Posterior vena cava (tissue), 2 donors: ENCODE data around the gene DEGS2. TPM values are rescaled to one million over a fixed set of nuclear protein-coding genes. Genes with fewer than 3 reads are reported as not detected.

Source experiments
- DNase-seq: peaks from one replicate; pipeline ENCODE4 v3.0.0-alpha.2; 2020; ENCODE audit warnings: low spot score
- intact Hi-C, 2 donors: fragments of 100-400 bp; cut with DNase I; formaldehyde crosslinking; loops; one replicate each; pipeline versions ENCODE4 v1.14.1 to v1.14.2; 2022 to 2023
- total RNA-seq, 2 donors: library from RNA; stranded (reverse); fragmentation: NEBNext Ultra II Directional; extraction: Animal tissue kit (Norgen Biotek cat#: 25700); gene quantifications; one replicate each; pipeline ENCODE4 v1.2.1, GENCODE V29; 2021
- donor health status: DM: yes; HTN: yes; CAD: no.
- donor health status: DM: yes; HTN: yes; CAD: no.

Gene DEGS2
- total RNA-seq, 2 donors from 2014 or later: 0.10 to 1.2 TPM

GRCh38 chr14:100138955-100139354 is 20.5 kb downstream of the DEGS2 start:
- no peak for DNase-seq
- intact Hi-C loops: no loop called here

DNA sequence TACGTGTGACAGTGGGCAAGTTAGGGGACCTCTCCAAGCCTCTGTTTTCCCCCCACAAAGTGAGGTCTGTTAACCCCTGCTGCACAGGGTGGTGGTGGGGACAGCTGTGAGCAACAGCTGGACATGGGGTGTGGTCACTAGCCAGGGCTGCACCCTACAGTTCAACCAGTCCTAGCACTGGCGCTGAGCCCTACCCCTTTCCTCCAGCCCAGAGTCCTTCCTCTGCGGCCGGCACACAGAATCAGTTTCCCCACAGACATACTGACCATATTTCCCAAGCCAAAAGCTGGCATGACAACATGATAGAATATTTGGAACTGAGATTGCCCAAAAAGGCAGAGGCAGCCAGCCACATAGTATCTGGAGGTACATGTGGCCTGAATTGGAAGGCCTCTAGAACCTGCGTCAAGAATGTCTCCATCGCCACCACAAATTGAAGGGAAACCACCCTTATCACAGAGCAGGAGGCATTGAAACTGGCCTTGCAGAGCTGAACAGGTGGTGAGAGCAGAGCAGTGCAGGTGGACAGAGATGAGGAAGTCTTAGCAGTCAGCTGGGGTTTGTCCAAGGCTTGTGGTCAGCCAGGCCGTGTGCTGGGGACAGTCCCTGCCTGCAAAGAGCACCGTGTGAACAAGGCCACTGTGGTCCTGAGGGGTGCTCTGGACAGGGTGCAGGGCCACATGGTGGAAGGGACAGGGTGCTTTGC is 21.2 kb downstream of the DEGS2 start:
- intact Hi-C loops: no loop called here
- no peak for DNase-seq

DNA sequence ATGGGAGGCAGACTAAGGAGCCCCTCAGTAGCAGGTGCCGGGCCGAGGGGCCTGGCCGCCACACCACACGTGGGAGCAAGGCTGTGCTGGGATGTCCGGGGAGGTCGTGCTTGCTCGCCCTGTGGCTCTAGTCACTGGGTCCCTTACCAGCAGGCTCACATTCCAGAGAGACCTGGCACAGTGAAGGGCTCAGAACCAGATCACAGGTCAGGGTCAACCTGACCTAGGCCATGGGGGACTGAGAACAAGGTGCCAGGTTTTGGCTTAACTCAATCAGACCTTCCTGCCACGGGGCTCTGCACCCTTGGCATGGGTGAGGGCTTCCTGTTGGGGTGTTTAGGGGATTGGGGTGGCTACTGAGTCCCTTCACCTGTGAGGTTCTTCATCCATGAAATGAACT is 22.3 kb downstream of the DEGS2 start:
- intact Hi-C loops: no loop called here
- no peak for DNase-seq

DNA sequence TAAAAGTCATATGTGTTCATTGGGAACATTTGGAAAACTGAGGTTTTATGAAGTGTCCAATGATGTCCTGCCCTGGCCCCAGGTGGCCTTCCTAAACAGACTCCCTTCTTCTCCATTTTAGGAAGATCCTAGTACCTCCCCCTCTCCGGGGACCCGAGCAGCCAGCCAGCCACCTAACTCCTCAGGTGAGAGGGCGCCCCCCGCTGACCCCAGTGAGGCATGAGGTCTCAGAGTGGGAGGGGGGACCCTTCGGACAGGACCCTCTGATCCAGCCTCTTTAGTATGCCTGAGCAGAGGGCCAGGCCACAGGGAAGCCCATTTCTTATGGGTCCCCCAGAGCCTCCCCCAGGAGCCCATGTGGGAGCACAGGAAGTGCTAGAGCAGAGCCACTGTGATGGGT is 23.7 kb downstream of the DEGS2 start:
- intact Hi-C loops: no loop called here
- DNase-seq: no peak

GRCh38 chr14:100135073-100135472 is 24.4 kb downstream of the DEGS2 start:
- DNase-seq: no peak
- intact Hi-C loops: no loop called here

GRCh38 chr14:100134586-100134985 is 24.9 kb downstream of the DEGS2 start:
- no peak for DNase-seq
- intact Hi-C loops: no loop called here

- intact Hi-C loops: no loop called here
Observed at GRCh38 chr14:100132903-100133510, 26.4 kb downstream of the DEGS2 start.

DNA sequence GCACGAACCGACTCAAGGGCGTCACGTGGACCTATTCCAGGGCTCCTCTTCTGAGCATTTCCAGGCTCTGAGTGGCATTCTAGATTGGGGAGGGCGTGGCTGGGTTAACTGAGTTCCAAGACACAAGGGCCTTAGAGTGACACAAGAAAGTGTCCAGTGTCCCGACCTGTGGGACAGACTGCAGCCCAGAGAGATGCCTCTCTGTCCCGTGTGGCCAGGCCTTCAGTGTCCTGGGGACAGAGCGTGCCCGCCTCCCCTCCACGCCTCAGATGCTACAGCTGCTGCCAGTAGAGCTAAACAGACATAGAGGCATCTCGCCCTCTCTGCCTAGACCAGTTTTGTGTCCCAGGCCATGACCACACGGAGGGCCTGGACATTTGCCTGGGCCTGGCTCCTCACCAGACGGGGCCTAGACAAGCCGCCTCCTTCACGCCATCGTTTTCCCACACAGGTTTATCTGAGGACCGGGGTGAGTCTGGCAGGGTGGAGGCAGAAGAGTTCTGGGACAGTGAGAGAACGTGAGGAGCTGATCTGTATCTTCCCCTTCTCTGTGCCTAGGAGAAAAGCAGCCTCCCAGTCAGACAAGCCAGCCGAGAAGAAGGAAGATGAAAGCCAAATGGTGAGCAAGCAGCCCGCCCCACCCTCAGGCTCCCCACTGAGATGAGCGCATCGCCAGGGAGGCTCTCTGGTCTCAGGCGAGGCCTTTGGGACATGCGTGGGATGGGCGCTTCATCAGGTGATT is 27.1 kb downstream of the DEGS2 start:
- DNase-seq: peak; percentile 92
- intact Hi-C loops: no loop called here

More at GRCh38 chr14:100132903-100133510, 26.4 kb downstream of the DEGS2 start:
- no peak for DNase-seq

GRCh38 chr14:100131181-100131580 is 28.3 kb downstream of the DEGS2 start:
- intact Hi-C loops: no loop called here
- DNase-seq: no peak

DNA sequence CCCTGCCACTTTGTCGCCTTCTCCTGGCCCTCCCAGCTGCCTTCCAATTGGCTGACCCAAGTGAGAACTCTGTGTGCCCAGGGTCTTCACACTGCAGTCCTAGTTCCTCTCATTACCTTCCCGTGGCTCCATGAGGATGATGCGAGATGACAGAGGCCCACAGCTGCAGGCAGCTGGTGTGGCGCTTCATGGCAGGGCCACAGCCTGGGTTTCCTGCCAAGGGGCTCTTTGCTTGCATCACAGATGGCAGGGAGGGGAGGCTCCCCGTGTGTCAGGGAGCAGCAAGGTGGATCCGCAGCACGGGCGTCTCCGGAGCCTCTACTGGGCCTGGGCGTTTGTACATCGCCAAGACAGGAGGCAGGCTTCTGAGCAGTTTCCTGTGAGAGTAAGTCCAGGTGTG is 28.9 kb downstream of the DEGS2 start:
- intact Hi-C loops: no loop called here
- no peak for DNase-seq

- no peak for DNase-seq
- intact Hi-C loops: no loop called here
Observed at GRCh38 chr14:100129161-100129589, 30.3 kb downstream of the DEGS2 start.

GRCh38 chr14:100128688-100129087 is 30.8 kb downstream of the DEGS2 start:
- no peak for DNase-seq
- intact Hi-C loops: no loop called here

DNA sequence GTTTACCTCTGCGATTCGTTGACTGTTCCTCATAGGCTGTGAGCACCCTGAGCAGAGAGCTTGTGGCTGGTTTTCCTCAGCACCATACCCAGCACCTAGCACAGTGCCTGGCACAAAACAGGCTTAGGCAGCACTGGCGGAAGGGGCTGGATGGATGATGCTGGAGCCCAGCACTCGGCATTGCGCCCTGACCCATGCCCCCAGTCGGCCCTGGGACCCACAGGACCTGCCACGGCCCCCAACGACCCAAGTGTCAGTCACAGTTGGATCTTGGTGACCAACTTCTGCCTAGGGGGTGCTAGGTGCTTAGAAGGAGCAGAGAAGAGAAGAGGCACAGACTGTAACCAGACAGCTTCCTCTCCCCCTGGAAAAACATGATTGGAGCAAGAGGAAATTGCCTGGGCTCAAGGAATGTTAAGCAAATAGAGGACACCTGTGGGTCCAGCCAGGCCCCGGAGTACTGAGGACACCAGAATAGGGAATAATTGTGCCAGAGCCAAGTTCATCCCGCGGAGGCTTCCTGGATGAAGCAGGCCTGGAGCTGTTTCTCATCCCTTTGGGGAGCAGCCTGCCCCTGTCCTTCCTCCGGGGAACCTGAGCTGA is 31.5 kb downstream of the DEGS2 start:
- intact Hi-C loops: no loop called here
- no peak for DNase-seq

DNA sequence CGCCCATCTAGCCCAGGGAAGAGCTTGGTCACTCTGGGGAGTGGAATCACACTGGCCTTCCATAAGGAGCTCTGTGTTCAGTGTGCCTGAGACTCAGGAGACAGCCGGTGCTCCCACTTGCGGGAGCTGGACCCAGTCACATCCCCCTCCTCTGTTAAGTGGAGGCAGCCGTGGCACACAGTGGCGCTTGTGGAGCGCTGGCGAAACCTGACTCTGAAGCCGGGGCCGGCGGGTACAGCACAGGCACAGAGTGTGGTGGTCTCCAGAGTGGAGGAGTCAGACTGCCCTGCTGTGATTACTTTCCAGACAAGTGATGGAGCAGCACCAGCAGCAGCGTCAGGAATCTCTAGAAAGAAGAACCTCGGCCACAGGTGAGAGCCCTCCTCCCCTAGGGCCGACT is 33.0 kb downstream of the DEGS2 start:
- intact Hi-C loops: no loop called here
- DNase-seq: no peak

DNA sequence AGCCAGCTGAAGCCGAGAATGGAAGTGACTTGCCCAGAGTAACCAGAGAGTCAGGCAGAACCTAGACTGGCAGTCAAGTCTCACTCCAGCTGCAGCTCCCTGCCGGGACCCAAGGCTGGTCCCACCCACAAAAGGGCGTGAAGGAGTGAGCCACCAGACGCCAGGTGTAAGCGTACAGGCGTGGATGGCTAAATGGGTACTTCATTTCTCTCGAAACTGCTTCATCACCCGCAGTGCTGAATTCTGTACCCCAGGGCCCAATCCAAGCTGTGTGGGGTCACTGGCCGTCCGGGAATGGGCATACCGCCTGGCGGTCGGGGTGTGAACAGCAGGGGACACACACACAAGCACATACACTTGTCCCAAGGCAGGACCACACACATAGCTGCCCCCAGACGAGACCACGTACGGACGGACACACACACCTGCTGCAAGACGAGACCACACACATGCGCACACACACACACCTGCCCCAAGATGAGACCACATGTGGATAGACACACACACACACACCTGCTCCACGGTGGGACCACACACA is 34.8 kb downstream of the DEGS2 start:
- DNase-seq: no peak
- intact Hi-C loops: no loop called here

DNA sequence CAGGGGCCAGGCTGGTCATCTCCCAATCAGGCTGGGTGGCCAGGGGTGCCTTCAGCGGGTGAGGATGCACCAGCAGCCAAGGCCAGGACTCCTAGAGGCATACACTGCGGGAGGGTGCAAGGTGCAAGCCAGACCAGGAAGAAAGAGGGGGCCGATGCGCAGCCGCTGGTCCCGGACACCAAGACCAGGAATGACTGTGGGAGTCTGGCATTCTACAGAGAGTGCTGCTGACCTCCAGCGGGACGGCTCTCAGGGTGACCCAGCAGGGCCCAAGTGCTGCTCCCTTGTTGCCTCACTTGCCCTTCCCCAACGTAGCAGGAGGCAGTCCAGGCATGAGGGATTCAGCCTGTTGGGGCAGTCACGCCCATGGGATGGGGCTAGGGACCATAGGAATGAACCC is 35.8 kb downstream of the DEGS2 start:
- DNase-seq: no peak
- intact Hi-C loops: no loop called here

GRCh38 chr14:100122481-100123223 is 36.8 kb downstream of the DEGS2 start:
- intact Hi-C loops: no loop called here
- no peak for DNase-seq

GRCh38 chr14:100121643-100122480 is 37.6 kb downstream of the DEGS2 start:
- intact Hi-C loops: no loop called here
- DNase-seq: no peak
